H1 (cell line): ENCODE measurements around the gene PDP2. TPM values are rescaled to one million over a fixed set of nuclear protein-coding genes. Genes with fewer than 3 reads are reported as not detected.

Source experiments
- CTCF ChIA-PET: fragments of 300-600 bp; sonication (Branson Sonifier 250); formaldehyde crosslinking; loops from one replicate; lab custom pipeline; 2021; ENCODE audit not compliant: partially characterized antibody; lab: Charles Lee
- POLR2A ChIA-PET: fragments of 300-600 bp; sonication (Branson Sonifier 250); formaldehyde crosslinking; loops from one replicate; lab custom pipeline; 2021; ENCODE audit warnings: inconsistent platforms; ENCODE audit not compliant: partially characterized antibody; lab: Charles Lee
- DNase-seq, 2 experiments: peaks; one replicate each; pipeline versions ENCODE4 v3.0.0 to v3.0.0-alpha.2; 2010 to 2022; ENCODE audit warnings: low spot score in 2 of 2, low read depth in 1 of 2, mixed read lengths in 1 of 2
- FAIRE-seq: peaks from 2 replicates; lab custom pipeline; 2011; peaks lifted over from hg19 to GRCh38; lab: Jason Lieb, UNC
- H2AFZ ChIP-seq: 2 replicates; pipeline ENCODE4 v1.8.1; 2012; ENCODE audit warnings: low read length, inconsistent platforms
- H2AK5ac ChIP-seq: 2 replicates; pipeline ENCODE4 v1.6.1; 2013; ENCODE audit warnings: low read depth, low read length
- H2BK120ac ChIP-seq: replicated peaks from 2 replicates; pipeline ENCODE3; 2013; ENCODE audit warnings: low read depth, low read length, inconsistent platforms
- H2BK12ac ChIP-seq: 2 replicates; pipeline ENCODE4 v1.6.1; 2013; ENCODE audit warnings: low read depth, low read length
- H2BK15ac ChIP-seq: 2 replicates; pipeline ENCODE4 v1.6.1; 2013; ENCODE audit warnings: low read length
- H2BK20ac ChIP-seq: 2 replicates; pipeline ENCODE4 v1.6.1; 2013; ENCODE audit warnings: low read length
- H2BK5ac ChIP-seq: 2 replicates; pipeline ENCODE4 v1.6.1; 2013; ENCODE audit warnings: low read depth, low read length
- H3K14ac ChIP-seq: 2 replicates; pipeline ENCODE4 v1.6.1; 2013; ENCODE audit warnings: inconsistent platforms; ENCODE audit not compliant: insufficient read length
- H3K18ac ChIP-seq: 2 replicates; pipeline ENCODE4 v1.6.1; 2013; ENCODE audit warnings: low read length; ENCODE audit errors: extremely low read depth
- H3K23ac ChIP-seq: 2 replicates; pipeline ENCODE4 v1.6.1; 2013; ENCODE audit warnings: inconsistent platforms; ENCODE audit not compliant: insufficient read length
- H3K23me2 ChIP-seq: 2 replicates; pipeline ENCODE4 v1.6.1; 2013; ENCODE audit warnings: low read depth, low read length
- H3K27ac ChIP-seq: 2 replicates; pipeline ENCODE4 v1.6.1; 2011; ENCODE audit warnings: low read depth, low read length, inconsistent platforms
- H3K27me3 ChIP-seq, 4 experiments: replicated peaks in 1 of 4; 1 replicate in 1 of 4; 2 replicates in 3 of 4; pipeline versions ENCODE4 v1.6.1 to v1.8.1; 2011 to 2013; ENCODE audit warnings: low read length in 3 of 4, mild to moderate bottlenecking in 3 of 4, inconsistent platforms in 2 of 4, mixed read lengths in 2 of 4, moderate library complexity in 1 of 4; ENCODE audit not compliant: control insufficient read depth in 3 of 4, insufficient read depth in 3 of 4; ENCODE audit errors: extremely low read depth in 1 of 4
- H3K36me3 ChIP-seq, 4 experiments: 2 replicates each; pipeline versions ENCODE4 v1.6.1 to v1.8.1; 2011 to 2013; ENCODE audit warnings: mild to moderate bottlenecking in 4 of 4, low read length in 3 of 4, moderate library complexity in 2 of 4, control low read depth in 1 of 4, inconsistent platforms in 1 of 4; ENCODE audit not compliant: insufficient read depth in 4 of 4, control insufficient read depth in 2 of 4
- H3K4ac ChIP-seq: replicated peaks from 2 replicates; pipeline ENCODE3; 2013; ENCODE audit warnings: low read length, low read depth, mixed read lengths, inconsistent platforms; ENCODE audit not compliant: insufficient read length
- H3K4me1 ChIP-seq, 4 experiments: replicated peaks in 1 of 4; 1 replicate in 1 of 4; 2 replicates in 3 of 4; pipeline versions ENCODE4 v1.6.1 to v1.8.1; 2011 to 2013; ENCODE audit warnings: low read length in 3 of 4, inconsistent platforms in 2 of 4, mixed read lengths in 1 of 4; ENCODE audit not compliant: insufficient read depth in 4 of 4, control insufficient read depth in 3 of 4
- H3K4me2 ChIP-seq, 2 experiments: 2 replicates each; pipeline versions ENCODE4 v1.6.1 to v1.8.1; 2011 to 2013; ENCODE audit warnings: low read depth in 2 of 2, low read length in 2 of 2, control low read depth in 1 of 2, inconsistent platforms in 1 of 2, mild to moderate bottlenecking in 1 of 2; ENCODE audit not compliant: insufficient read depth in 1 of 2
- H3K4me3 ChIP-seq, 4 experiments: fragments of 200-600, 300-600 bp in 1 of 4; sonication (generic), shearing (Covaris generic), sonication (Bioruptor Twin) in 1 of 4; 2 replicates each; pipeline versions ENCODE4 v1.5.1 to v1.8.1; 2011 to 2016; ENCODE audit warnings: low read length in 4 of 4, low read depth in 3 of 4, control low read depth in 2 of 4, inconsistent platforms in 2 of 4, mild to moderate bottlenecking in 2 of 4, mixed read lengths in 1 of 4, moderate library complexity in 1 of 4; ENCODE audit not compliant: insufficient read depth in 2 of 4; ENCODE audit errors: extremely low read depth in 1 of 4
- H3K56ac ChIP-seq: replicated peaks from 2 replicates; pipeline ENCODE3; 2013; ENCODE audit warnings: low read depth, mild to moderate bottlenecking, mixed read lengths, low read length, inconsistent platforms; ENCODE audit not compliant: insufficient read length
- H3K79me1 ChIP-seq: 2 replicates; pipeline ENCODE4 v1.6.1; 2013; ENCODE audit warnings: low read depth, low read length, control low read depth
- H3K79me2 ChIP-seq, 2 experiments: 2 replicates each; pipeline versions ENCODE4 v1.6.1 to v1.8.1; 2012 to 2013; ENCODE audit warnings: low read length in 2 of 2, mild to moderate bottlenecking in 2 of 2, inconsistent platforms in 1 of 2; ENCODE audit not compliant: insufficient read depth in 2 of 2, control insufficient read depth in 1 of 2
- H3K9ac ChIP-seq, 4 experiments: replicated peaks in 1 of 4; 1 replicate in 1 of 4; 2 replicates in 3 of 4; pipeline versions ENCODE4 v1.6.1 to v1.8.1; 2011 to 2013; ENCODE audit warnings: low read depth in 3 of 4, low read length in 3 of 4, control low read depth in 2 of 4, mild to moderate bottlenecking in 2 of 4, moderate library complexity in 2 of 4, inconsistent platforms in 1 of 4; ENCODE audit errors: extremely low read depth in 1 of 4
- H3K9me3 ChIP-seq, 2 experiments: 2 replicates each; pipeline versions ENCODE4 v1.6.1 to v1.8.1; 2012 to 2013; ENCODE audit warnings: mild to moderate bottlenecking in 2 of 2, moderate library complexity in 2 of 2, control low read depth in 1 of 2, inconsistent platforms in 1 of 2, low read depth in 1 of 2, low read length in 1 of 2, mixed read lengths in 1 of 2; ENCODE audit not compliant: insufficient read depth in 2 of 2
- H4K20me1 ChIP-seq, 2 experiments: replicated peaks in 1 of 2; 2 replicates each; pipeline versions ENCODE3 to v1.8.1; 2011 to 2013; ENCODE audit warnings: inconsistent platforms in 2 of 2, low read length in 2 of 2, mild to moderate bottlenecking in 1 of 2; ENCODE audit not compliant: insufficient read depth in 2 of 2, control insufficient read depth in 1 of 2
- H4K5ac ChIP-seq: 2 replicates; pipeline ENCODE4 v1.6.1; 2013; ENCODE audit warnings: low read length, low read depth, mixed read lengths, inconsistent platforms; ENCODE audit not compliant: insufficient read length
- H4K8ac ChIP-seq: 2 replicates; pipeline ENCODE4 v1.8.0; 2013; ENCODE audit warnings: mild to moderate bottlenecking, moderate library complexity, low read length, inconsistent platforms; ENCODE audit not compliant: insufficient read depth; ENCODE audit errors: extremely low read depth
- H4K91ac ChIP-seq: replicated peaks from 2 replicates; pipeline ENCODE3; 2013; ENCODE audit warnings: low read length, mixed read lengths, inconsistent platforms; ENCODE audit not compliant: insufficient read length
- ATF3 ChIP-seq: IDR thresholded peaks from 2 replicates; pipeline ENCODE4 v1.6.1; 2011; ENCODE audit warnings: low read depth, mild to moderate bottlenecking, low read length; ENCODE audit not compliant: insufficient read depth
- BACH1 ChIP-seq: IDR thresholded peaks from 2 replicates; pipeline ENCODE4 v1.6.1; 2012; ENCODE audit warnings: low read length, improper control_type of control experiment
- CEBPB ChIP-seq: IDR thresholded peaks from 2 replicates; pipeline ENCODE4 v1.6.1; 2012; ENCODE audit warnings: low read depth, low read length
- CREB1 ChIP-seq: IDR thresholded peaks from 2 replicates; pipeline ENCODE4 v1.6.1; 2012; ENCODE audit warnings: inconsistent platforms
- FOSL1 ChIP-seq: IDR thresholded peaks from 2 replicates; pipeline ENCODE4 v1.6.1; 2011; ENCODE audit warnings: mild to moderate bottlenecking, low read depth, low read length, moderate library complexity; ENCODE audit not compliant: insufficient read depth
- HDAC2 ChIP-seq, 2 experiments: fragments of 300-600 bp in 1 of 2; sonication (generic) in 1 of 2; IDR thresholded peaks; 2 replicates each; pipeline ENCODE4 v1.6.1; 2011 to 2012; ENCODE audit warnings: low read depth in 2 of 2, low read length in 2 of 2, mild to moderate bottlenecking in 2 of 2, moderate library complexity in 2 of 2, borderline replicate concordance in 1 of 2, inconsistent platforms in 1 of 2
- JUN ChIP-seq: IDR thresholded peaks from 2 replicates; pipeline ENCODE4 v1.6.1; 2011; ENCODE audit warnings: low read depth, mild to moderate bottlenecking, improper control_type of control experiment, low read length
- PHF8 ChIP-seq: fragments of 200-600 bp; sonication (generic); conservative IDR thresholded peaks from 2 replicates; pipeline ENCODE4 v1.7.1; 2012; ENCODE audit warnings: low read depth, mild to moderate bottlenecking, inconsistent platforms, low read length, moderate library complexity
- POLR2AphosphoS5 ChIP-seq: IDR thresholded peaks from 2 replicates; pipeline ENCODE4 v1.6.1; 2011; ENCODE audit warnings: low read depth, low read length
- POU5F1 ChIP-seq: IDR thresholded peaks from 2 replicates; pipeline ENCODE4 v1.6.1; 2011; ENCODE audit warnings: low read depth, mild to moderate bottlenecking, low read length, moderate library complexity
- USF2 ChIP-seq: IDR thresholded peaks from 2 replicates; pipeline ENCODE4 v1.6.1; 2011; ENCODE audit warnings: low read length, improper control_type of control experiment
- ZNF274 ChIP-seq: IDR thresholded peaks from 2 replicates; pipeline ENCODE4 v1.7.0; 2012; ENCODE audit warnings: low read length, borderline replicate concordance; ENCODE audit errors: extremely low read depth
- WGBS, 2 experiments: shearing (Covaris generic) in 1 of 2; methylation state at CpG; one replicate each; pipeline versions ENCODE4 v1.1.6 to v1.1.7; 2013 to 2015; ENCODE audit warnings: low lambda C conversion rate in 2 of 2, mixed read lengths in 2 of 2, inconsistent platforms in 1 of 2, low coverage in 1 of 2, missing lambda C conversion rate in 1 of 2; ENCODE audit not compliant: insufficient replicate concordance in 2 of 2, insufficient coverage in 1 of 2, insufficient read length in 1 of 2; ENCODE audit errors: extremely low coverage in 1 of 2, missing lambda C conversion rate in 1 of 2; 5-methylcytosine and 5-hydroxymethylcytosine counted together
- polyA plus RNA-seq, 7 experiments: library from polyadenylated mRNA; depleted of rRNA in 3 of 7; stranded (reverse) in 5 of 7; unstranded in 2 of 7; fragments of >200 nt in 5 of 7; fragments of 200-250 nt in 2 of 7; gene quantifications; 1 replicate in 5 of 7; 2 replicates in 1 of 7; 4 replicates in 1 of 7; pipeline versions ENCODE4 v1.2.1 to v1.2.3, GENCODE V29; 2011 to 2013; ENCODE audit warnings: missing spikeins in 2 of 7, mixed read lengths in 2 of 7
- total RNA-seq: library from RNA; stranded (reverse); fragmentation: NEBNext Ultra II Directional; extraction: Animal tissue kit (Norgen Biotek cat#: 25700); gene quantifications from 2 replicates; pipeline ENCODE4 v1.2.1, GENCODE V29; 2021

PDP2 gene
- total and polyA plus RNA-seq, 2 of the 8 experiments (the other 6 are each of a cell fraction or from before 2014, with no cell fraction given): 11.7 to 36.5 TPM

- Histone ChIP-seq H3K36me3 (no peaks in the 10 kb centered on the region), H3K79me2 (no peaks in the 10 kb centered on the region), H2BK15ac (no peak overlapping the region), H3K4me1 (peaks cover 0 to 2% (median 0%) of the 10 kb centered on the region in 4 experiments; a peak in 3 of 7 replicates), H3K23me2 (peaks cover 12% of the 10 kb centered on the region), H2BK20ac (no peak overlapping the region), H3K79me1 (no peaks in the 10 kb centered on the region), H3K27ac (no peak overlapping the region), H4K91ac (no peak overlapping the region), H3K56ac (no peak overlapping the region), H4K8ac (no peak overlapping the region), H3K14ac (no peak overlapping the region), H2BK12ac (no peak overlapping the region), H3K27me3 (peaks cover 14 to 45% (median 35%) of the 10 kb centered on the region in 4 experiments), H3K4me2 (no peak overlapping the region), H3K4ac (no peak overlapping the region), H2AFZ (no peak overlapping the region), H3K23ac (no peak overlapping the region), H2BK5ac (no peak overlapping the region), H3K4me3 (no peak overlapping the region), H3K9me3 (no peaks in the 10 kb centered on the region), H4K20me1 (peaks cover 0 to 3% of the 10 kb centered on the region in 2 experiments), H3K9ac (no peak overlapping the region), H3K18ac (no peak overlapping the region), H4K5ac (no peak overlapping the region), H2BK120ac (no peak overlapping the region), H2AK5ac (no peak overlapping the region)
- ChIA-PET CTCF (interaction anchor here (1.0 to 13.4 kb wide), 5 partner anchors 9 to 120 kb away, joined by 3 to 162 read pairs (median 13); partner anchors contain the start of gene NAE1), POLR2A (interaction anchor here (1.1 to 1.7 kb wide), 4 partner anchors 8 to 31 kb away, joined by 3 to 4 read pairs (median 3); partner anchors contain the start of gene NAE1)
- WGBS, 2 experiments: 80% methylated on average over 6 of the region's 6 CpGs; no CpG with 5 or more reads in 1 of the 2 experiments
- FAIRE-seq (no peak), DNase-seq (no peak)
- TF ChIP-seq JUN: no peak
- no peak for TF ChIP-seq USF2
- TF ChIP-seq PHF8: no peak
- no peak for TF ChIP-seq FOSL1
- TF ChIP-seq CREB1: no peak
- no peak for TF ChIP-seq ZNF274
- TF ChIP-seq ATF3: no peak
- no peak for TF ChIP-seq CEBPB
- TF ChIP-seq BACH1: no peak
- no peak for TF ChIP-seq POU5F1
- no peak for TF ChIP-seq POLR2AphosphoS5
- TF ChIP-seq HDAC2 (IDR thresholded peaks at IDR 0.05; ENCODE audit: borderline replicate concordance in 1 of 2, low read depth in 2 of 2, low read length in 2 of 2): no peak
Measured at GRCh38 chr16:66847533-66848067, 32.7 kb upstream of the PDP2 start.
